ENCODE measurements around the gene SORCS2.

- TF ChIP-seq CTCF (IDR thresholded peaks at IDR 0.05; ENCODE audit: borderline replicate concordance, extremely low read depth, low read length, poor library complexity, severe bottlenecking) (no peak), EZH2 (IDR thresholded peaks at IDR 0.05; ENCODE audit: borderline replicate concordance, low read depth, low read length, severe bottlenecking) (no peak)
These were observed 243.9 kb downstream of the SORCS2 start for GRCh38 chr4:7436256-7436655.
